Large intestine (tissue), 3 donors: Measurements from ENCODE around the gene RRP9. TPM values are rescaled to one million over a fixed set of nuclear protein-coding genes. Genes with fewer than 3 reads are reported as not detected.

Source experiments
- DNase-seq, 2 donors: peaks; one replicate each; pipeline versions ENCODE4 v3.0.0 to v3.0.0-alpha.2; 2013
- H3K27ac ChIP-seq: one replicate; pipeline ENCODE4 v1.5.1; 2013; ENCODE audit warnings: low read length
- H3K27me3 ChIP-seq: 2 replicates; pipeline ENCODE4 v1.6.1; 2013; ENCODE audit warnings: low read length; ENCODE audit not compliant: control insufficient read depth, insufficient read depth
- H3K36me3 ChIP-seq: 2 replicates; pipeline ENCODE4 v1.6.1; 2013; ENCODE audit warnings: low read length; ENCODE audit not compliant: control insufficient read depth, insufficient read depth
- H3K4me1 ChIP-seq: one replicate; pipeline ENCODE4 v1.6.1; 2013; ENCODE audit warnings: low read length; ENCODE audit not compliant: control insufficient read depth, insufficient read depth
- H3K4me3 ChIP-seq: one replicate; pipeline ENCODE4 v1.5.1; 2013; ENCODE audit warnings: low read length
- H3K9me3 ChIP-seq: one replicate; pipeline ENCODE4 v1.6.1; 2013; ENCODE audit warnings: mild to moderate bottlenecking, low read depth, low read length, moderate library complexity; ENCODE audit not compliant: control insufficient read depth
- WGBS: methylation state at CpG from one replicate; pipeline ENCODE4 v1.1.5; 2013; ENCODE audit warnings: low lambda C conversion rate; ENCODE audit not compliant: insufficient coverage; 5-methylcytosine and 5-hydroxymethylcytosine counted together
- polyA plus RNA-seq: library from polyadenylated mRNA; unstranded; fragments of 120-200 nt; gene quantifications from one replicate; pipeline ENCODE4 v1.2.1, GENCODE V29; 2013

RRP9 gene
- polyA plus RNA-seq, 1 donor: 17.8 TPM

DNA sequence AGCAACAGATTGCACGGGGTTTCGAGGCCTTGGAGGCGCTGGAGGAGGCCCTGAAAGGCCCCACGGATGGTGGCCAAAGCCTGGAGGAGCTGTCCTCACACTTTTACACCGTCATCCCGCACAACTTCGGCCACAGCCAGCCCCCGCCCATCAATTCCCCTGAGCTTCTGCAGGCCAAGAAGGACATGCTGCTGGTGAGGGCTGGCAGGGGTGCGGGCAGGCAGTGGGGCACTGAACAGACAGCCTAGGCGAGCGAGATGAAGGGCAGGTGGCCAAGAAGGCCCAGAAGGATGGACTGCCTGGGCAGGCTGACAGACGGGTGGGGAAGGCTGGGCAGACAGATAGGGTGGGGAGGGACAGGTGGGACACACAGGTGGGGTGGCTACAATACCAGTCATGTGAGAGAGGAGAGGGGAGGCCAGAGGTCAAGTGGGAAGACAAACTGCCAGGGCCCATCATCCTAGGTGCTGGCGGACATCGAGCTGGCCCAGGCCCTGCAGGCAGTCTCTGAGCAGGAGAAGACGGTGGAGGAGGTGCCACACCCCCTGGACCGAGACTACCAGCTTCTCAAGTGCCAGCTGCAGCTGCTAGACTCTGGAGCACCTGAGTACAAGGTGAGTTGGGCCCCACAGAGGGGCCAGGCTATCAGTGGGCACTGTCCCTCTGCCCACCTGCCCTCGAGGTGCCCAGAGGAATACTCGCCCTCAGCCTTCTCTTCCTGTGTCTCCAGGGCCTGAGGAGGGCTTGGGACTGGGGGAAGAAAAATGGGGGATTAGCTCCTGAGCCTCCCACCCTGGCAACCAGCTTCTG lies 3.5 kb upstream of the RRP9 start:
- H3K4me3 ChIP-seq: no peak overlapping the region
- peaks cover 13% of the 10 kb centered on the region for H3K4me1 ChIP-seq
- no peak overlapping the region for H3K27ac ChIP-seq
- WGBS: no CpG with 5 or more reads among the region's 18 CpGs
- no peaks in the 10 kb centered on the region for H3K27me3 ChIP-seq
- H3K36me3 ChIP-seq: peaks cover 2% of the 10 kb centered on the region
- H3K9me3 ChIP-seq: no peaks in the 10 kb centered on the region
- DNase-seq: no peak

DNA sequence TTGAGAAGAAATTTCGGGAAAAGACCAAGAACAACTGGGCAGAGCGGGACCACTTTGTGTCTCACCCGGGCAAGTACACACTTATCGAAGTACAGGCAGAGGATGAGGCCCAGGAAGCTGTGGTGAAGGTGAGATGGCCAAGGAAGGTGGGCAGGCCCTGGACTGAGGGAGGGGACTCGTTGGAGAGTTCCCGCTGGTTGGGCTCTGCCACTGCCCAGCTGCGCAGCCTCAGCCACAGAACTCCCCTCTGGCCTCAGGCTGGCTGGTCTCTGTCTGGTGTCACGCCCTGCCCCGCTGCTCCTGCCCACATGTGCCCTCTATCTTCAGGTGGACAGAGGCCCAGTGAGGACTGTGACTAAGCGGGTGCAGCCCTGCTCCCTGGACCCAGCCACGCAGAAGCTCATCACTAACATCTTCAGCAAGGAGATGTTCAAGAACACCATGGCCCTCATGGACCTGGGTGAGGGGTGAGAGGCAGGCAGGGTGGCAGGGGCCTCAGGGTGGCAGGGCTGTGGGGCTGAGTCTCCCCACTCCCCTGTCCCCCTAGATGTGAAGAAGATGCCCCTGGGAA lies 2.8 kb upstream of the RRP9 start:
- no peaks in the 10 kb centered on the region for H3K9me3 ChIP-seq
- H3K36me3 ChIP-seq: peaks cover 2% of the 10 kb centered on the region
- H3K4me1 ChIP-seq: peaks cover 14% of the 10 kb centered on the region
- no peak for DNase-seq
- WGBS: 83% methylated on average over 1 of the region's 11 CpGs
- H3K4me3 ChIP-seq: no peak overlapping the region
- H3K27ac ChIP-seq: no peak overlapping the region
- H3K27me3 ChIP-seq: no peaks in the 10 kb centered on the region

DNA sequence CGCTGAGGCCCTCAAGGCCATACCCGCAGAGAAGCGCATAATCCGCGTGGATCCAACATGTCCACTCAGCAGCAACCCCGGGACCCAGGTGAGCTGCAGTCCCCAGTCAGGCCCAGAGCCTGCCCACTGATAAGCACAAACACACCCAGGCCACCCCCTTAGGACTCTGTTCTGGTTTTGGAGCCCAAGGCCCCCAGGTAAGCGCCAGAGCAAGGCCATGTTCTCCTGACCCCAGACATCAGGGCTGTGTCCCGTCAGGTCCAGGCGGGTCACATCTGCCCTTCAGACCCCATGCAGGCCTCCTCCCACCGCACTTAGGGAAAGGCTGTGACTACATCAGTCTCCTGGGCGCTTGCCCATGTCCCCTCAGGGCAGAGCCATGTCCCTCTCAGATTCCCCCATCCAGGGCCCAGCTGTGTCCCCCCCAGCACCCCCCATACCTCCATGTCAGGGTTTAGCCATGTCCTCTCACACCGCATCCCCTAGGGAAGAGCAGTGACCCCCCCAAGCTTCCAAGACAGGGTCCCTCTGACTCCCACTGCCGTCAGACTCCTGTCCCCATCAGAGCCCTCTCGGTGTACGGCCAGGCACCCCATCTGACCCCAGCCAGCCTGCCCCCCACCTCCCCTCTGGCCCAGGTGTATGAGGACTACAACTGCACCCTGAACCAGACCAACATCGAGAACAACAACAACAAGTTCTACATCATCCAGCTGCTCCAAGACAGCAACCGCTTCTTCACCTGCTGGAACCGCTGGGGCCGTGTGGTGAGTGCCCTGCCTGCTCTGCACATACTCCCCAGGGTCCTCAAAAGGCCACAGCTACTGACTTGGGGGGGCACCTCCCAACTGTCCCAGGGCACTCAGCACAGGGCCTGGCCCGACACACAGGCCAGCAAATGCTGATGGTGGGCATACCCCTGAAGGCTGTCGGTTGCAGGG lies 2.0 kb upstream of the RRP9 start:
- H3K27me3 ChIP-seq: no peaks in the 10 kb centered on the region
- DNase-seq: no peak
- peaks cover 14% of the 10 kb centered on the region for H3K4me1 ChIP-seq
- no peaks in the 10 kb centered on the region for H3K9me3 ChIP-seq
- no peak overlapping the region for H3K27ac ChIP-seq
- no peak overlapping the region for H3K4me3 ChIP-seq
- WGBS: no CpG with 5 or more reads among the region's 21 CpGs
- peaks cover 8% of the 10 kb centered on the region for H3K36me3 ChIP-seq

DNA sequence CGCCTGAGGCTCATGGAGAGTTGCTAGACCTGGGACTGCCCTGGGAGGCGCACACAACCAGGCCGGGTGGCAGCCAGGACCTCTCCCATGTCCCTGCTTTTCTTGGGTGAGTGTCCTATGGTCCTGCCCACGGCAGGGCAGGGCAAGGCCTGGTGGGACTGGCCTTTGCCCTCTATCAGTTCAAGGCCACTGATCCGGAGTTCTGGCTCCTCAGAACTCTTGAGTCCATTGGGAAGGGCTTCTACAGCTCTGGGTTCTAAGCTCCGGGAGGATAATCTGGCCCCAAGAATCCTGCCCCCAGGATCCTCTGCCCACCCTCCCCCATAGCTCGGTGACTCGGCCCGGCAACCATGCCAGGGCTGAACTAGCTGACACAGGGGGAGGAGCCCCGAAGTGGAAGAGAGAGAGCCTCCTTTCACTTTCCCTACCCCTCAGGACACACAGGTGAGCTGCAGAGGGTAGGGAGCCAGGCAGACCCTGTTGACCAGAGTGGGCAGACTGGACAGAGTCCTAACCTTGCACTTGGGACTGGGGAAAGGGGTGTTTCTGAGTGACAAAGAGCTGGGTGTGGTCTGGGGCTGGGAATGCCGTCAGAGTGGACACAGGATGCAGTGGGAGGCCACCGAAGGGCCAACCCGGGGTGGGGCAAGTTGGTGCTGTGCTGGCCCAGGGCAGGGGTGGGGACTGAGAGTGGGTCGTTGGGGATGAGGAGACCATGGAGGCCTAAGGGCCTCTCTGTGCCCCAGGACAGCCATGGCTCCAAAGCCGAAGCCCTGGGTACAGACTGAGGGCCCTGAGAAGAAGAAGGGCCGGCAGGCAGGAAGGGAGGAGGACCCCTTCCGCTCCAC lies 1.1 kb upstream of the RRP9 start:
- peak; percentile 72 to 86 for DNase-seq
- Histone ChIP-seq H3K4me3 (peak overlapping the region; percentile 40), H3K36me3 (peaks cover 17% of the 10 kb centered on the region), H3K9me3 (no peaks in the 10 kb centered on the region), H3K27ac (peak overlapping the region; percentile 72), H3K27me3 (no peaks in the 10 kb centered on the region), H3K4me1 (peaks cover 14% of the 10 kb centered on the region)
- WGBS: no CpG with 5 or more reads among the region's 17 CpGs

DNA sequence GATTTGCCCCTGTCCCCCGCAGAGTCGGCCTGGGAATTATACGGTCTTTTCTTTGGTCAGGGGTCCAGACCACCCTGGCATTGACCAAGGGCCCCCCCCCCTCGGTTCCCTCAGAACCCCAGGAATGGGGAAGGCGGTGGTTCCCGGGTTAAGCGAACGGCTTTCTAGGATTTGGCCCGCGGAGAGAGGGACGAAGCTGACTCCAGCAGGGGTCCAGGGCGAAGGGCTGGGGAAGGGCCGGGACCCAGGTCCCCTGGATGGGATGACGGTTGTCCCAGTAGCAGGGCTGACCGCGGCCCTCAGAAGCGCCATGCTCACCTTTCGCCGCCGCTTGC lies 274 bp downstream of the RRP9 start:
- no CpG with 5 or more reads among the region's 20 CpGs for WGBS
- Histone ChIP-seq H3K27me3 (no peaks in the 10 kb centered on the region), H3K36me3 (peaks cover 31% of the 10 kb centered on the region), H3K4me1 (peaks cover 14% of the 10 kb centered on the region), H3K9me3 (no peaks in the 10 kb centered on the region), H3K27ac (peak overlapping the region; percentile 36), H3K4me3 (peak overlapping the region; percentile 90)
- no peak for DNase-seq

DNA sequence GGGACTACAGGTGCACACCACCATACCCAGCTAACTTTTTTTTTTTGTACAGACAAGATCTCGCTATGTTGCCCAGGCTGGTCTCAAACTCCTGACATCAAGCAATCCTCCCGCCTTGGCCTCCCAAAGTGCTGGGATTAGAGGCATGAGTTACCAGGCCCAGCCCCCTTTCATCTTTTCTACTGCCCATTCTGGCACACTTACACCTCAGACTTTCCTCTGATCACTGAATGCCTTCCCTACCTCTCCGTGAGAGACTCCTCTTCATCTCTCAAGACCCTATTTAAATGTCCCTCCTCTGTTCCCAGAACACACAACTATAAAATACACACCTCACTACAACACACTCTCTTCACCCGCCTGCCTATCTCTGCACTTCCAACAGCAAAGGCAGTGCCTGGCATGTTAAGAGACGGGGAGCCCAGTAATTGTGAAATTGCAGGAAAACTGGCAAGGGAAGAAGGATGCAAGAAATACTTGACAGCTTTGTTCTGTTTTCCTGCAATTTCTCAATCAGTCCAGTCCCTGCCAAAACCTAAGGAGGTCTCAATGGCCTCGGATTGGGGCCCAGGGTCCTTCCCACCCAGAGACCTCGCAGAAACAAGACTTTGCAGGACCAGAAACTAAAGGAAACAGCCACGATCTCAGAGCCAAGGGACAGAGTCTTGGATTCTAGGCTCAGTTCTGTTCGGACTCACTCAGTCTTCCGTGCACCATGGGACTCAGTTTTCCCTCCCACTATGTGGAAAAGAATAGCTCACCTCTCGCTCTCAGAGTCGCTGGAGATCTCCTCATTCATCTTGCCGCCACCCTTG lies 849 bp downstream of the RRP9 start:
- H3K9me3 ChIP-seq: no peaks in the 10 kb centered on the region
- H3K36me3 ChIP-seq: peaks cover 35% of the 10 kb centered on the region
- no peak for DNase-seq
- H3K4me1 ChIP-seq: peaks cover 14% of the 10 kb centered on the region
- H3K4me3 ChIP-seq: peak overlapping the region; percentile 90
- no peak overlapping the region for H3K27ac ChIP-seq
- WGBS: 67% methylated on average over 1 of the region's 13 CpGs
- H3K27me3 ChIP-seq: no peaks in the 10 kb centered on the region

DNA sequence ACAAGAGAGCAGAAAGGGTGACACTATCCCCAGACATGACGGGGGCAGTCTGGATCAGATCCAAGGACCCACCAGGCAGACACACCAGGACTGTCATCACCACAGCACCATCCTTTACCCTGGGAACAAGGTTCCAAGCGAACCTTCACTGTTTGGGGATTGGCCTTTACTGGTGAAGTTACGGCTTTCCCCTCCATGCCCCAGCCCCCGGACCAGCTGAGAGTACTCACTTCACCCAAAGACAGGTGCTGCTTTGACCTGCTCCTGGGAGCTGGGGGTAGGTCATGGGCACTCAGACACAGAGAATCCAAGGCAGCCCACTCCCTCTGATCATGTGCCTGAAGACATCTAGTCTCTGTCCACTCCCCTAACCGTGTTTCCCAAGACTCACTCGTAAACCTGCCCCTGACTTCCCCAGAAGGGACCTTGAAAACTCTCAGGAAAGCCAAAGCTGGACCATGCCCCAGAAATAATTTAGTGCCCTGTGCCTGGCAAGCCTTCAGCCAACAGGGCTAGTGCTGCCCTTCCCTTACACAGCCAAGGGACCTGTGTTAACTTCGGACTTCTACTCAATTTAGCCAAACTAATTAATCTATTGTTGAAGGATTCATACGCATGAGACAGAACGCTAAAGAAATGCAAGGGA lies 2.8 kb downstream of the RRP9 start:
- H3K4me1 ChIP-seq: peaks cover 14% of the 10 kb centered on the region
- no peak overlapping the region for H3K4me3 ChIP-seq
- H3K36me3 ChIP-seq: peaks cover 53% of the 10 kb centered on the region
- WGBS: 70% methylated on average over 2 of the region's 9 CpGs
- no peaks in the 10 kb centered on the region for H3K27me3 ChIP-seq
- H3K9me3 ChIP-seq: no peaks in the 10 kb centered on the region
- no peak overlapping the region for H3K27ac ChIP-seq
- no peak for DNase-seq

DNA sequence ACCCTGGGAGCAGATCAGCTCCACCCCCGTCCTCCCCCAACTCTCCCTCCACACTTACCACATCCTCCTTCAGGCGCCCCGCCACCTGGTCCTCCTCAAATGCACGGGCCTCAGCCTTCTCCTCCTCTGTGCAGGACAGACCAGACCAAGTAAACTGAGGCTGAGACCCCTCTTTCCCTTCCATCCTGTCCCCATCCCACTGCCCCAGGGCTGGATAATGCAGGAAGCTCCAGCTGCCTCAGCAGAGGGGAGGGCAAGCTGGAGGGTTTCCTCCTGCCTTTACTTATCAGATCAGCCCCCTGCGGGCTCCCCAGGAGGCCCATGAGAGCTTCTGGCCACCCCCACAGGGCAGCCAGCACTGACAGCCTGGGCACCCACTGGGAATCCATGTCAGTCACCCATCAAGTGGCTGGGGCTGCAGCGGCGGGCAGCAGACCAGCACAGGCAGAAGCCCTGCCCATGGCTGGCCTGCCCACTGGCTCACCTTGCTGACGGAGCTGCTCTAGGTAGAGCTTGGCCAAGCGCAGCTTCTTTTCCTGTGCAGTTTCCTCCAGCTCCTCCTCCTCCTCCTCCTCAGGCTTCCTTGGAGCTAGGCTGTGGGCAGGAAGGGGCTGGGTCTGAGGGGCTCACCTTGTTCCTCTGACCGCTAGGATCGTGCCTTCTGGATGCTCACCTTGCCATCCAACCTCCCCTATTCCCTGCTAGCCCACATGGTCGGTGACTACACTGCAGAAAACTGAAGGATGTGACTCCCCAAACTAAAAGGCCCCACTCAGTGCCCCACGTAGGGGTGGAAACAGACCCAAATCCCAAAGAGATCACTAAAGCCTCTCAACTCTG lies 3.9 kb downstream of the RRP9 start:
- H3K4me3 ChIP-seq: no peak overlapping the region
- no peak overlapping the region for H3K27ac ChIP-seq
- no peak for DNase-seq
- peaks cover 62% of the 10 kb centered on the region for H3K36me3 ChIP-seq
- WGBS: no CpG with 5 or more reads among the region's 13 CpGs
- H3K4me1 ChIP-seq: peaks cover 7% of the 10 kb centered on the region
- H3K27me3 ChIP-seq: no peaks in the 10 kb centered on the region
- H3K9me3 ChIP-seq: no peaks in the 10 kb centered on the region
